OCI-LY3 (cell line): Measurements from ENCODE around the gene MMP14.

Experiments used
- EZH2phosphoT487 ChIP-seq: fragments of 200-600 bp; shearing (Covaris generic); IDR thresholded peaks from 2 replicates; pipeline ENCODE4 v1.6.1; 2018; ENCODE audit warnings: antibody characterized with exemption, mixed run types, low read depth
- TF ChIP-seq, protein P1 (sequence below): fragments of 200-600, 300-600 bp; sonication (generic); IDR thresholded peaks from 2 replicates; pipeline ENCODE4 v1.5.1; 2014; ENCODE audit warnings: antibody characterized with exemption, low read length, low read depth

DNA sequence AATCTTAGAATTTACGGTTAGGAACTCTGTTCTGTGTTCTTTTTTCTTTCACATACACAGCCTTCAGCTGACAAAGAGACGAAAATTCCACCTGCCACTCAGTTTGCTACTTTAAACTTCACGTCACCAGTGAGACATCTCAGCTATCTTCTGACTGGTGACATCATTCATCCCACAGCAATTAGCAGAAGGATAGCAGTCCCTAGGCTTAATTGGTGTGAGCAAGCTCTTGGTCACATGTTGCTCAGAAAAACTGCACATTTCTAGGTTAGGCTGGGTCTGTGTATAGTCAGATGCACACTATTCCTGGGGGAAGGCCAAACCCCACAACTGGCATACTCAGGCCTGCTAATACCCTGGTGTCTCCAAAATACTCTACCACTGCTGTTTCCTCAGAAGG is 45.1 kb upstream of the MMP14 start:
- TF ChIP-seq, protein P1, sequence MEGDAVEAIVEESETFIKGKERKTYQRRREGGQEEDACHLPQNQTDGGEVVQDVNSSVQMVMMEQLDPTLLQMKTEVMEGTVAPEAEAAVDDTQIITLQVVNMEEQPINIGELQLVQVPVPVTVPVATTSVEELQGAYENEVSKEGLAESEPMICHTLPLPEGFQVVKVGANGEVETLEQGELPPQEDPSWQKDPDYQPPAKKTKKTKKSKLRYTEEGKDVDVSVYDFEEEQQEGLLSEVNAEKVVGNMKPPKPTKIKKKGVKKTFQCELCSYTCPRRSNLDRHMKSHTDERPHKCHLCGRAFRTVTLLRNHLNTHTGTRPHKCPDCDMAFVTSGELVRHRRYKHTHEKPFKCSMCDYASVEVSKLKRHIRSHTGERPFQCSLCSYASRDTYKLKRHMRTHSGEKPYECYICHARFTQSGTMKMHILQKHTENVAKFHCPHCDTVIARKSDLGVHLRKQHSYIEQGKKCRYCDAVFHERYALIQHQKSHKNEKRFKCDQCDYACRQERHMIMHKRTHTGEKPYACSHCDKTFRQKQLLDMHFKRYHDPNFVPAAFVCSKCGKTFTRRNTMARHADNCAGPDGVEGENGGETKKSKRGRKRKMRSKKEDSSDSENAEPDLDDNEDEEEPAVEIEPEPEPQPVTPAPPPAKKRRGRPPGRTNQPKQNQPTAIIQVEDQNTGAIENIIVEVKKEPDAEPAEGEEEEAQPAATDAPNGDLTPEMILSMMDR, result no peak
- TF ChIP-seq EZH2phosphoT487, result no peak
